HUES64 (cell line): ENCODE results near the gene MT1H.
"Not testable (repeated sequence)": the region's sequence is repeated elsewhere in the genome, so short reads cannot be mapped to it uniquely, and the experiment has no call there.

Experiments used
- H3K27ac ChIP-seq: 2 replicates; pipeline ENCODE4 v1.7.0; 2013; ENCODE audit warnings: low read depth, low read length, inconsistent platforms
- H3K27me3 ChIP-seq: 2 replicates; pipeline ENCODE4 v1.6.1; 2013; ENCODE audit warnings: mild to moderate bottlenecking, low read length; ENCODE audit not compliant: insufficient read depth
- H3K36me3 ChIP-seq: 2 replicates; pipeline ENCODE4 v1.6.1; 2013; ENCODE audit warnings: mild to moderate bottlenecking, low read length; ENCODE audit not compliant: insufficient read depth
- H3K4me1 ChIP-seq: 2 replicates; pipeline ENCODE4 v1.6.1; 2013; ENCODE audit warnings: mild to moderate bottlenecking, low read length, moderate library complexity; ENCODE audit not compliant: insufficient read depth
- H3K4me3 ChIP-seq: 2 replicates; pipeline ENCODE4 v1.5.1; 2013; ENCODE audit warnings: mild to moderate bottlenecking, low read length, moderate library complexity
- H3K9ac ChIP-seq: 2 replicates; pipeline ENCODE4 v1.6.1; 2013; ENCODE audit warnings: mild to moderate bottlenecking, low read depth, low read length
- H3K9me3 ChIP-seq: 2 replicates; pipeline ENCODE4 v1.6.1; 2013; ENCODE audit warnings: low read depth, low read length; ENCODE audit not compliant: insufficient read depth
- WGBS: fragments of 150-250, 120-280 bp; methylation state at CpG from one replicate; pipeline ENCODE4 v1.1.7; 2013; ENCODE audit warnings: missing lambda C conversion rate; 5-methylcytosine and 5-hydroxymethylcytosine counted together

MT1H gene

DNA sequence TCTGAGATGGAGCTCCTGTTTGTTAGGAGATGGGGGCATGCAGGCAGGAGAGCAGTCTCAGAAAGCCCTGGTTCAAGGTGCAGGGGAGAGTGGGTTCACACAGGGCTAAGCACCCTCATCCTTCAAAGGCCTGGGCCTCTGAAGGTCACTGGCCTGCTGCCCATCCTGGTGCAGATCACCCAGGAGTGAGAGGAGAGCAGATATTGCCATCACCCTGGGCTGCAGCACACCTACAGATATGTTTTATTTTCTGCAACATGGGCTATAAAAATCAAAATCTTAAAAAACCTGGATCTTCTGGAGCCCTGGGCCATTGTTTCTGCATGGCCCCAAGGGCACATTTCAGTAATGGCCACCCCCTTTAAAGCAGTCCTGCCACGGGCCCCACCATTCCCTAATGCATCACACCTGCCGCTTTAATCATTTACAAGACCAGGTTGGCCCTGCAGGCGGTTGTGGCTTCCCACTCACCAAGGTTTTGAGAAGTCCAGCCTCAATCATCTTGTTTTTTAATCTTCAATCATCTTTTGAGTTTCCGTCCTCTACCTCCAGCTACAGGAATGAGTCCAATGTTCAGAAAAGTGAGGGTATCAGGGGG, 39.9 kb downstream of the MT1H start:
- Histone ChIP-seq H3K36me3 (no peaks in the 10 kb centered on the region), H3K27ac (no peak overlapping the region), H3K27me3 (no peaks in the 10 kb centered on the region; the same call in 1 of the 2 replicates), H3K9me3 (no peaks in the 10 kb centered on the region), H3K9ac (no peak overlapping the region), H3K4me3 (no peak overlapping the region), H3K4me1 (no peaks in the 10 kb centered on the region)
- WGBS = 81% methylated on average over 4 of the region's 4 CpGs

DNA sequence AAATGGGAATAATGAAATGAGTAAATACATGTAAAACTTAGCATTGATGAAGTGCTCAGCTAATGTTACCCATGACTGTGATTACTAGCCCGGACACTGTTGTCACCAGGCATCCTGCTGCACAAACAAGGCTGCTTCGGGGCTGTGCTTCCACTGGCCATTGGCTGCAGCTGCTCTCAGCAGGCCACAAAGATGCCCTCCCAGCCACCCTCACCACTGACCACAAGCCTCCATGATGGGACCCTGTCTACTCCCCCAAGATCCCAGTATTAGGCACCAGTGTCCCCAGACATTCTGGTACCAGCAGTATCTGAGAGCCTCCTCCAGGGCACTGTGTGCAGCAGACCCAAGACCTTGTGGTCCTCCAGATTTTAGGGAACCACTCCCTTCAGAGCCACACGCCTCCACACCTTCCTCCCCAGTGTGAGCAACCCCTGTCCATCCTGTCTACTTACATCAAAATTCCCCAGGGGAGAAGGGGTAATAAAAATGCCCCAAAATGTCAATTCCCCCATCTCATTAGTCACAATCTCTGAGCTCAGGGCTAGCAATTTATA, 40.6 kb downstream of the MT1H start:
- Histone ChIP-seq H3K36me3 (no peaks in the 10 kb centered on the region), H3K4me1 (no peaks in the 10 kb centered on the region), H3K9me3 (no peaks in the 10 kb centered on the region), H3K27ac (no peak overlapping the region), H3K9ac (no peak overlapping the region), H3K27me3 (peaks cover 2% of the 10 kb centered on the region; the same call in 1 of the 2 replicates), H3K4me3 (no peak overlapping the region)
- WGBS = 89% methylated on average over 3 of the region's 3 CpGs

DNA sequence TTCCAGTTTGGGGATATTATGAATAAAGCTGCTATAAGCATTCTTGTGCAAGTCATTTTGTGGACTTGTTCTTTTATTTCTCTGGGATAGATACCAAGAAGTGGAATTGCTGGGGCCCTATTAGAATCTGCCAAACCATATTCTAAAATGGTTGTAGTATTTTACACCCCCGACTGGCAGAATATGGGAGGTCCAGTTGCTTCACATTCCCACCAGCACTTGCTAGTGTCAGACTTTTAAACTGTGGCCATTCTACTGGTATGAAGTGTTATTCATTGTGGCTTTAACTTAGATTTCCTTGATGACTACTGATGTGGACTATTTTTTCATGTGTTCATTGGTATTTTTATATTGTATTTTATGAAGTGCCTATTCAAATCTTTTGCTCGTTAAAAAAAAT, 42.2 kb downstream of the MT1H start:
- Histone ChIP-seq H3K27me3 (peaks cover 5% of the 10 kb centered on the region; the same call in 1 of the 2 replicates), H3K9me3 (no peaks in the 10 kb centered on the region), H3K4me1 (no peaks in the 10 kb centered on the region), H3K9ac (no peak overlapping the region), H3K4me3 (no peak overlapping the region), H3K27ac (no peak overlapping the region), H3K36me3 (no peaks in the 10 kb centered on the region)
- WGBS = 93% methylated on average over 1 of the region's 2 CpGs

DNA sequence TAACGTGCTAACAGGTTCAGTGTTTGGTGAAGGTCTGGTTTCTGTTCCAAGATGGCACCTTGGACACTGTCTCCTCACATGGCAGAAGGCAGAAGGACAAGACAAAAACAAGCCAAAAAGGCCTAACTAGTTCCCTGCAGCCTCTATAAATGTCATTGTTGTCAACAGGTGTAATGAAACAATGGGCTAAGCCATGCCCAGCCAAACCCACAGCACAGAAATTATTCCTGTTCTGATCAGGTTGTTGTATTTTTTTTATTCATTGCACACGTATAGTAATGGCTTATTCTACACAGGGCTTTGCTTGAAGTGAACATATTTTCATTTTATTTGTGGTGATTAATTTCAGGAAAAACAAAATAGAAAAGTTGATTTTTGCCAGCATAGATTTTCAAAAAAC, 44.2 kb downstream of the MT1H start:
- 100% methylated on average over 2 of the region's 2 CpGs for WGBS
- Histone ChIP-seq H3K4me1 (no peaks in the 10 kb centered on the region), H3K4me3 (no peak overlapping the region), H3K27ac (no peak overlapping the region), H3K9ac (no peak overlapping the region), H3K36me3 (no peaks in the 10 kb centered on the region), H3K9me3 (no peaks in the 10 kb centered on the region), H3K27me3 (peaks cover 7% of the 10 kb centered on the region; the same call in 1 of the 2 replicates)

DNA sequence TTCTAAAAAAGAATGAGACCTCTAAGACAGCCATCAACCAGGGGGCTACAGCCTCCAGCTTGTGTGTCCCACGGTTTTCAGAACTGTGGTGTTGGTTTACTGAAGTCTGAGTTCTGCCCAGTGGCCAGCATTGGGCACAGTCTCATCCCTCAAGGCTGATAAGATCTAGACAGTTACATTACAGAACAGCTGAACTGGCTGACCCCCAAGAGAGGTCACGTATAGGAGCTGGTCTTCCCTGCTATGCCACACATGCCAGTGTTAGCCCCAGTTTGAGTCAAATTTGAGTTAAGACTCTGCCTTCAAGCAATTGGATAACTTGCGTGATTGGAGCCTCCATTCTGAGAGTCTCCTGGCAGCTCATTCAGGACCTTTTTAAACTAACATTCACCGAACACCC, 45.5 kb downstream of the MT1H start:
- no peaks in the 10 kb centered on the region for H3K36me3 ChIP-seq
- H3K9me3 ChIP-seq = no peaks in the 10 kb centered on the region
- no peak overlapping the region for H3K4me3 ChIP-seq
- no peaks in the 10 kb centered on the region for H3K4me1 ChIP-seq
- 90% methylated on average over 4 of the region's 4 CpGs for WGBS
- no peak overlapping the region for H3K9ac ChIP-seq
- H3K27me3 ChIP-seq = peaks cover 7% of the 10 kb centered on the region; the same call in 1 of the 2 replicates
- H3K27ac ChIP-seq = no peak overlapping the region

DNA sequence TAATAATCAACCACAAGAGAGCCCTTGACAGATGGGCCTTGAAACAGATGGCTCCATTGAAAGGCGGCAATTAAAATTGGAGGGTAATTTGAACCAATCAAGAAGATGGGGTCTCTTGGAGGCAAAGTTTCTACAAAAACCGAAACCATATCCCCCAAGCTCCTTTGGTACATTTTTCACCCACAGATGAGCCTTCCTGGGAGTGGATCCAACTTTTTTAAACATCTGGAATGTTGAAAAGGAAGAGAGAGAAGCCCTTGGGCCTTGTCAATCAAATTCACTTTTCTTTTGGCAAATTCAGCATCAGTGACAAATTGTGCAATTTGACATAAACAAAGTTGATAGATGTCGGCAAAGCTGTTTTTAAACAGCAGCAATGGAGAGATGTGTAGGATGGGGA, 47.1 kb downstream of the MT1H start:
- no peaks in the 10 kb centered on the region for H3K4me1 ChIP-seq
- no peak overlapping the region for H3K4me3 ChIP-seq
- H3K9ac ChIP-seq = no peak overlapping the region
- WGBS = 98% methylated on average over 3 of the region's 3 CpGs
- no peak overlapping the region for H3K27ac ChIP-seq
- H3K36me3 ChIP-seq = no peaks in the 10 kb centered on the region
- H3K9me3 ChIP-seq = no peaks in the 10 kb centered on the region
- peaks cover 7% of the 10 kb centered on the region for H3K27me3 ChIP-seq

DNA sequence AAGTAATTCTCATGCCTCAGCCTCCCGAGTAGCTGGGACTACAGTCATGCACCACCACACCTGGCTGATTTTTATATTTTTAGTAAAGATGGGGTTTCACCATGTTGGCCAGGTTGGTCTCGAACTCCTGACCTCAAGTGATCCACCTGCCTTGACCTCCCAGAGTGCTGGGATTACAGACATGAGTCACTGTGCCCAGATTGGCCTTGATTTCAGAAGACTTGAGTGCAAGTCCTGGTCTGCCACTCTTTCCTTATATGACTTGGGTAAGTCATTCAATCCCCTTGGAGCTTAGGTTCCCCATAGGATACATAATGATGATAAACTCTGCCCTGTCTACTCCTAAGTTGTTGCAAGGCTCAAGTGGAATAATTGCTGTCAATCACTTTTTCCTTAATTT, 47.9 kb downstream of the MT1H start:
- H3K9me3 ChIP-seq, H3K9ac ChIP-seq, H3K4me1 ChIP-seq, H3K4me3 ChIP-seq, H3K36me3 ChIP-seq, H3K27ac ChIP-seq: not testable (repeated sequence)
- H3K27me3 ChIP-seq = peaks cover 14% of the 10 kb centered on the region
- WGBS = 87% methylated on average over 2 of the region's 2 CpGs
